GM18907 (cell line): ENCODE results near the gene HECTD4.
"Not testable (repeated sequence)": the region's sequence is repeated elsewhere in the genome, so short reads cannot be mapped to it uniquely, and the experiment has no call there.

Source experiments
- ATAC-seq: cut with Tn5 transposase; IDR thresholded peaks from one replicate; pipeline ENCODE4 v1.9.1; 2021; ENCODE audit warnings: mild to moderate bottlenecking, moderate library complexity; ENCODE audit not compliant: unreplicated experiment

HECTD4 gene

DNA sequence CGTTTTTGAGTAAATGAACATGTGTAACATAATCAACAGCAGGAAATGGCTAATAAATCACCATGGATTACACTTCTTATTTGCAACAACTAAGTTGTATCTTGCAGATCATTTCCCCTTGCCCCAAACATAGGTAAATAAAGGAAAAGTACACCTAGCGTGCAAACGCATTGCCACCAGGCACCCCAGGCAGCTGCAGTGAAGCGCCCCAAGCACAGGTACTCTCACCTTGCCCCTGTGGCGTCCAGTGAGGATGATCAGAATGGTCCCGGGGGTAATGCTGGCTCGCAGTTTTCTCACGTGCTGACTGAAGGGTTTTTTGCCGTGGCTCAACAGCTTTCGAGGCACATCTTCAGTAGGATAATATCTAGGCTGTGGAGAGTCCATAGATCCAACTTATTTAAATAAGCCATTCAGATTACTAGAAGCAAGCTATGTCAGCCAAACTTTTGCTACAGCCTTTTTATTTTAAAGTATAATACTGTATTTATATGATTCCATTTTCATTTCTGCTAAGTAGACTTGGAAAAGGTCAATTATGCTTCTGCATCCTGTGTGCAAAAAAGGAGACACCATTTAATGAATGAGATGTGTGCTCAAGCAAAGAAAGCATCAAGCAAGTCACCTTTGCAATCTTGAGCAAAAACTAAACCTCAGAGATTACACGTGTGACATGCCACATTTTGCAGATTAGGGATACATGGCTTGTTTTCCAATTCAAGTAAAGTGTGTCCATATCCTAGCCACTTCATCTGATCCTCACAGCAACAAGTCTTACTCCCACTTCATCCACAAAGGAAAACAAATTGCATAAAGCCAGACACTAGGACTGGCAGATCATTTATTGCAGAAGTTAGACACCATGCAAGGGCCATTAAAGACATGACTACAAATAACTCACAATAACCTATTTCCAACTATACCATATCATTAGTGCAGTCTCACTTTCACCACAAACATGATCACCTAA lies 24.6 kb upstream of the HECTD4 start:
- ATAC-seq: no peak

- no peak for ATAC-seq
These were observed 19.8 kb upstream of the HECTD4 start for GRCh38 chr12:112401903-112402498.

DNA sequence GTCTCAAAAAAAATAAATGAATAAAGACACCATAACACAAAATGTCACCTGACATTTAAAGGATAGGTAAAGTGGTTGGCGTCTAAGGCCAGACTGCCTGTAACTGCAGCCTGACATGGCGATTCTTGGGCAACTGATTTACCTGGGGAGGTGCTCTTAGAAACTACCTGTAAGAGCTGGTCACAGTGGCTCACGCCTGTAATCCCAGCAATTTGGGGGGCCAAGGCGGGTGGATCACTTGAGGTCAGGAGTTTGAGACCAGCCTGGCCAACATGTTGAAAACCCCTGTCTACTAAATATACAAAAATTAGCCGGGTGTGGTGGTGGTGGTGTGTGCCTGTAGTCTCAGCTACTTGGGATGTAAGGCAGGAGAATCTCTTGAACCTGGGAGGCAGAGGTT lies 18.8 kb upstream of the HECTD4 start:
- ATAC-seq: no peak

- no peak for ATAC-seq
These were observed 11.1 kb upstream of the HECTD4 start for GRCh38 chr12:112393328-112393727.

DNA sequence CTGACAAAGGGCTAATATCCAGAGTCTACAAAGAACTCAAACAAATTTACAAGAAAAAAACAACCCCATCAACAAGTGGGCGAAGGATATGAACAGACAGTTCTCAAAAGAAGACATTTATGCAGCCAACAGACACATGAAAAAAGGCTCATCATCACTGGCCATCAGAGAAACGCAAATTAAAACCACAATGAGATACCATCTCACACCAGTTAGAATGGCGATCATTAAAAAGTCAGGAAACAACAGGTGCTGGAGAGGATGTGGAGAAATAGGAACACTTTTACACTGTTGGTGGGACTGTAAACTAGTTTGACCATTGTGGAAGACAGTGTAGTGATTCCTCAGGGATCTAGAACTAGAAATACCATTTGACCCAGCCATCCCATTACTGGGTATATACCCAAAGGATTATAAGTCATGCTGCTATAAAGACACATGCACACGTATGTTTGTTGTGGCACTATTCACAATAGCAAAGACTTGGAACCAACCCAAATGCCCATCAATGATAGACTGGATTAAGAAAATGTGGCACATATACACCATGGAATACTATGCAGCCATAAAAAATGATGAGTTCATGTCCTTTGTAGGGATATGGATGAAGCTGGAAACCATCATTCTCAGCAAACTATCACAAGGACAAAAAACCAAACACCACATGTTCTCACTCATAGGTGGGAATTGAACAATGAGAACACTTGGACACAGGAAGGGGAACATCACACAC lies 7.9 kb upstream of the HECTD4 start:
- ATAC-seq: not testable (repeated sequence)

DNA sequence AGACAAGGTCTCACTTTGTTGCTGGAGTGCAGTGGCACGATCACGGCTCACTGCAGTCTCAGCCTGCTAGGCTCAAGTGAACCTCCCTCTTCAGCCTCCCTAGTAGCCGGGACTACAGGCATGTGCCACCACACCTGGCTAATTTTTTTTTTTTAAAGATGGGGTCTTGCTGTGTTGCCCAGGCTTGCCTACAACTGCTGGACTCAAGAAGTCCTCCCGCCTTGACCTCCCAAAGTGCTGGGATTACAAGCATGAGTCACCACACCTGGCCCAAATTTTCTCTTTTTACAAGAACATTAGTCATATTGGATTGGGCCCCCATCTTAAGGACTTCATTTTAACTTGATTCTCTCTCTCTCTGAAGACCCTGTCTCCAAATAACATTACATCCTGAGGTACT lies 7.0 kb upstream of the HECTD4 start:
- ATAC-seq: no peak

DNA sequence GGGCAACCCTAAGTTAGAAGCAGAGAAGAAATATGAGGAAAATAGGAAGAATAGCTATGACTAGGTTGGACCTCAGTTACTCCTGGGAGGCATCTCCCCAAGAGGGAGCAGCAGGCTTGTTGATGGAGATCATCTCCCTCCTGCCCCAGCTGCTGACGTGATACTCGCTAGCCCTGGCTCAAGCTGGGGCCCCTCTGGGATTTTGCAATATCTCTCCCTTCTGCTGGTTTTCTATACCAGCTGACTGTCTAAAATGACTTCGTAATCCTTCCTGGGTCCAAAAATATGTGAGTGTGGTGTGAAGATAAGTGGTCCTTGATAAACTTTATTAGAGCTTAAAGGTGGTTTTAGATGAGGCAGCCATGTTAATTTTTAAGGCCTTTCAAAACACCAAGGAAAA lies 4.5 kb upstream of the HECTD4 start:
- no peak for ATAC-seq

DNA sequence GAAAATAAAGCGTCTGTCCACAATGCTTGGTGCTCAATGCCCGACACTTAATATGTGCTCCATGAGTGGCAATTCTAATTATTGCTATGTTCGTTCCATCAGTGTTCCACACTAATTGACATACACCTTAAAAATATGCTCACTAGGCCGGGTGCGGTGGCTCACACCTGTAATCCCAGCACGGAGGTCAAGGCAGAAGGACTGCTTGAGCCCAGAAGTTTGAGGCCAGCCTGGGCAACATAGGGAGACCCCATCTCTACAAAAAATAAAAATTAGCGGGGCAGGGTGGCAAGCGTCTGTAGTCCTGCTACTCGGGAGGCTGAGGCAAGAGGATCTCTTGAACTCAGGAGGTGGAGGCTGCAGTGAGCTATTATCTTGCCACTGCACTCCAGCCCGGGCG lies 635 bp upstream of the HECTD4 start:
- ATAC-seq: no peak

DNA sequence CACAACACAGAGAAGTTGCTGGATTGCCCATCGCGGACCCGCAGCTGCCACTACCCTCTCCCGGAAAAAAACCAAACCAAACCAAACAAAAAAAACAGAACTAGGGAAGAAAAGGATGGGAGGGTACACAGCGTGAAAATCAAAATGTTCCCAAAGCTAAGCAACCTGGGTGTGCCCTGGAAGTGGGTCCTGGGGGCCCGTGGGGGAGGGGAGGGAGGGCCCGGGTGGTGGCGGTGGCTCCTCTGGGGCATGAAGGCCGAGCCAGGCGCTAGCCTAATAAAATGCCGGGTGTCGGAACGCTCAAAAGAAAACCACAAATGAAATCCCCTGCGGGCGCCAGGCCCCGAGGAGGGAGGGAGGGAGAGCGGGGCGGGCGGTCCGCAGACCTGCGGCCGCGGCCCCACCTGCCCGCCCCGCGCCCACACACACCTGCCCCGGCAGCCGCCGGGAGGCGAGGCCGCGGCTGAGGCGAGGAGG lies 787 bp downstream of the HECTD4 start:
- peak; percentile 59 for ATAC-seq

- peak; percentile 10 for ATAC-seq
These were observed 1.4 kb downstream of the HECTD4 start for GRCh38 chr12:112380663-112381405.

DNA sequence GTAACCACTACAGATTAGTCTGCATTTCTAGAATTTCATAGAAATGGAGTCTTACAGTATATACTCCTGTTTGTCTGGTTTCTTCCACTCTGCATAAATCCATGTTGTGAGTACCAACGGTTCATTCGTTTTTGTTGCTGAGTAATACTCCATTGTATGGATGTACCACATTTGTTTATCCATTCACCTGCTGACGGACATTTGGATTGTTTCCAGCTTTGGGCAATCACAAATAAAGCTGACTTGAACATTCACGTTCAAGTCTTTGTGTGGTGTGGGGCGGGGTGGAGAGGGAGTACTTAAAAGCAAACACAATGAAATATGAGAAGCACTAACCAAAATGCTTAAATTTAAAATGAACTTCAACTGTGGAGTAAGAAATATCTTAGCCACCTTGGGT lies 7.1 kb downstream of the HECTD4 start:
- no peak for ATAC-seq

DNA sequence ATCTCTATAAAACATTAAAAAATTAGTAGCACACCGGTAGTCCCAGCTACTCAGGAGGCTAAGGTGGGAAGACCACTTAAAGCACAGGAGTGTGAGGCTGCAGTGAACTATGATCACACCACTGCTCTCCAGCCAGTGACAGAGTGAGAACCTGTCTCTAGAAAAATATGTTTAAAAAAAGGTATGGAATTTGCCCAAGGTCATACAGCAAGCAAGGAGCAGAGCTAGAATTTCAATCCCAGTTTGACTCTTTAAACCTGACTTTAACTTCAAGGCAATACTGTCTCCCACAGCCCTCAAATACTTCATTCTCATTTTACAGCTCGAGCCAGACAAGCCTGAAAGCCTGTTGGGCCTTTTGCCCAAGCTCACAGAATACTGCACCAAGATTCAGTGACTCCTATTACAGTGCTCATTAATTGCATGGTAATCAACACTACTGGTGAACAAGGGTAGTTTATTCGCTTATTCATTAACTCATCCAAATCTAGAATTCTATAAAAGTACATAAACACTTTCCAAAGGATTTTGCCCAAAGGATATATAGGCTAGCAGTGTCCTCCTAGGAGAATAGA lies 8.0 kb downstream of the HECTD4 start:
- ATAC-seq: no peak

GRCh38 chr12:112370868-112371510 lies 11.2 kb downstream of the HECTD4 start:
- ATAC-seq: no peak

- ATAC-seq: no peak
These were observed 12.0 kb downstream of the HECTD4 start for GRCh38 chr12:112370199-112370598.

- no peak for ATAC-seq
These were observed 13.4 kb downstream of the HECTD4 start for GRCh38 chr12:112368856-112369255.

DNA sequence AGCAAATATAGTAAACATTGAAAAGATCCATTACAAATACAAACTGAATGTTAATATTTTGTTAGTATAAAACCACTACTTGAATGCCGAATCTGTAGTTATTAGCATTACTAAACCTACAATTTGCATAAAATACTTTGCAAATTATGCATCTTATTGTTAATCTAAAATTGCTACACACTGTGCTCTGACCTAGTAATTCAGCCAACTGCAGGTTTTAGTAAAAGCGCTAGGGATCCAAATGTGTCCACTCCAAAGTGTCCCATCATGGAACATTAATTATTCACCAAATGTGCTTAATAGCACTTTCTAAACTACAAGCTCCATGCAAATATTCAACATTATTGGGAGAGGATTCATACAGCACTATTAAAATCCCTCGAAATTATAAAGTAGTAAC lies 14.3 kb downstream of the HECTD4 start:
- ATAC-seq: no peak

GRCh38 chr12:112362310-112362709 lies 19.9 kb downstream of the HECTD4 start:
- no peak for ATAC-seq

- ATAC-seq: no peak
These were observed 21.0 kb downstream of the HECTD4 start for GRCh38 chr12:112361271-112361670.

DNA sequence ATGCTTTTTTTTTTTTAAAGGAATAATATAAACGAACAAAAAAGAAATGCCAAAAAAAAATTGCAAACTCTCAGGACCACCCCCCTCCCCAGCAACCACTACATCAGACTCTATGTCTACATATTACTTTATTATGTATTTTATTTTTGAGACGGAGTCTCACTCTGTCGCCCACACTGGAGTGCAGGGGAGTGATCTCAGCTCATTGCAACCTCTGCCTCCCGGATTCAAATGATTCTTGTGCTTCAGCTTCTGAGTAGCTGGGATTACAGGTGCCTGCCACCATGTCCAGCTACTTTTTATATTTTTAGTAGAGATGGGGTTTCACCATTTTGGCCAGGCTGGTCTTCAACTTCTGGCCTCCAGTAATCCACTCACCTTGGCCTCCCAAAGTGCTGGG lies 22.9 kb downstream of the HECTD4 start:
- no peak for ATAC-seq

- no peak for ATAC-seq
These were observed 25.0 kb downstream of the HECTD4 start for GRCh38 chr12:112357214-112357613.
